ENCODE measurements around the gene NELL2.

The NELL2 gene

GRCh38 chr12:44795970-44796369 lies 80.1 kb downstream of the NELL2 start:
- H3K27me3 ChIP-seq (ENCODE audit: control insufficient read depth in 2 of 2, insufficient read depth in 2 of 2, low read length in 2 of 2): peaks cover 0 to 2% of the 10 kb centered on the region in 2 donors
- H3K36me3 ChIP-seq (ENCODE audit: control insufficient read depth in 2 of 2, insufficient read depth in 2 of 2, low read length in 2 of 2): no peaks in the 10 kb centered on the region
- H3K4me1 ChIP-seq (ENCODE audit: control insufficient read depth in 2 of 2, insufficient read depth in 2 of 2, low read length in 2 of 2): no peaks in the 10 kb centered on the region
- no peak overlapping the region for H3K27ac ChIP-seq (ENCODE audit: low read depth in 2 of 2, low read length in 2 of 2)
- no peaks in the 10 kb centered on the region for H3K9me3 ChIP-seq (ENCODE audit: control insufficient read depth in 2 of 2, low read length in 2 of 2)
- H3K4me3 ChIP-seq (ENCODE audit: low read length in 2 of 2): no peak overlapping the region
- no peak overlapping the region for H3K9ac ChIP-seq (ENCODE audit: low read depth in 1 of 2, low read length in 2 of 2)

- Histone ChIP-seq H3K9ac (ENCODE audit: low read depth in 1 of 2, low read length in 2 of 2) (no peak overlapping the region), H3K4me3 (ENCODE audit: low read length in 2 of 2) (no peak overlapping the region), H3K9me3 (ENCODE audit: control insufficient read depth in 2 of 2, low read length in 2 of 2) (no peaks in the 10 kb centered on the region), H3K4me1 (ENCODE audit: control insufficient read depth in 2 of 2, insufficient read depth in 2 of 2, low read length in 2 of 2) (no peaks in the 10 kb centered on the region), H3K27ac (ENCODE audit: low read depth in 2 of 2, low read length in 2 of 2) (no peak overlapping the region), H3K27me3 (ENCODE audit: control insufficient read depth in 2 of 2, insufficient read depth in 2 of 2, low read length in 2 of 2) (no peaks in the 10 kb centered on the region), H3K36me3 (ENCODE audit: control insufficient read depth in 2 of 2, insufficient read depth in 2 of 2, low read length in 2 of 2) (no peaks in the 10 kb centered on the region)
These were observed 87.4 kb downstream of the NELL2 start for GRCh38 chr12:44788731-44789130.

GRCh38 chr12:44780221-44780790 lies 95.8 kb downstream of the NELL2 start:
- Histone ChIP-seq H3K9me3 (ENCODE audit: control insufficient read depth in 2 of 2, low read length in 2 of 2) (no peaks in the 10 kb centered on the region), H3K27me3 (ENCODE audit: control insufficient read depth in 2 of 2, insufficient read depth in 2 of 2, low read length in 2 of 2) (no peaks in the 10 kb centered on the region), H3K27ac (ENCODE audit: low read depth in 2 of 2, low read length in 2 of 2) (no peak overlapping the region), H3K36me3 (ENCODE audit: control insufficient read depth in 2 of 2, insufficient read depth in 2 of 2, low read length in 2 of 2) (no peaks in the 10 kb centered on the region), H3K4me1 (ENCODE audit: control insufficient read depth in 2 of 2, insufficient read depth in 2 of 2, low read length in 2 of 2) (no peaks in the 10 kb centered on the region), H3K9ac (ENCODE audit: low read depth in 1 of 2, low read length in 2 of 2) (no peak overlapping the region), H3K4me3 (ENCODE audit: low read length in 2 of 2) (no peak overlapping the region)

GRCh38 chr12:44779766-44780165 lies 96.3 kb downstream of the NELL2 start:
- H3K36me3 ChIP-seq (ENCODE audit: control insufficient read depth in 2 of 2, insufficient read depth in 2 of 2, low read length in 2 of 2): no peaks in the 10 kb centered on the region
- no peaks in the 10 kb centered on the region for H3K4me1 ChIP-seq (ENCODE audit: control insufficient read depth in 2 of 2, insufficient read depth in 2 of 2, low read length in 2 of 2)
- no peak overlapping the region for H3K9ac ChIP-seq (ENCODE audit: low read depth in 1 of 2, low read length in 2 of 2)
- H3K27me3 ChIP-seq (ENCODE audit: control insufficient read depth in 2 of 2, insufficient read depth in 2 of 2, low read length in 2 of 2): no peaks in the 10 kb centered on the region
- H3K27ac ChIP-seq (ENCODE audit: low read depth in 2 of 2, low read length in 2 of 2): no peak overlapping the region
- H3K4me3 ChIP-seq (ENCODE audit: low read length in 2 of 2): no peak overlapping the region
- H3K9me3 ChIP-seq (ENCODE audit: control insufficient read depth in 2 of 2, low read length in 2 of 2): no peaks in the 10 kb centered on the region

- Histone ChIP-seq H3K36me3 (ENCODE audit: control insufficient read depth in 2 of 2, insufficient read depth in 2 of 2, low read length in 2 of 2) (no peaks in the 10 kb centered on the region), H3K27me3 (ENCODE audit: control insufficient read depth in 2 of 2, insufficient read depth in 2 of 2, low read length in 2 of 2) (no peaks in the 10 kb centered on the region), H3K4me3 (ENCODE audit: low read length in 2 of 2) (no peak overlapping the region), H3K9ac (ENCODE audit: low read depth in 1 of 2, low read length in 2 of 2) (no peak overlapping the region), H3K9me3 (ENCODE audit: control insufficient read depth in 2 of 2, low read length in 2 of 2) (no peaks in the 10 kb centered on the region), H3K4me1 (ENCODE audit: control insufficient read depth in 2 of 2, insufficient read depth in 2 of 2, low read length in 2 of 2) (no peaks in the 10 kb centered on the region), H3K27ac (ENCODE audit: low read depth in 2 of 2, low read length in 2 of 2) (no peak overlapping the region)
These were observed 97.3 kb downstream of the NELL2 start for GRCh38 chr12:44778863-44779262.

- Histone ChIP-seq H3K9me3 (ENCODE audit: control insufficient read depth in 2 of 2, low read length in 2 of 2) (no peaks in the 10 kb centered on the region), H3K36me3 (ENCODE audit: control insufficient read depth in 2 of 2, insufficient read depth in 2 of 2, low read length in 2 of 2) (no peaks in the 10 kb centered on the region), H3K9ac (ENCODE audit: low read depth in 1 of 2, low read length in 2 of 2) (no peak overlapping the region), H3K4me1 (ENCODE audit: control insufficient read depth in 2 of 2, insufficient read depth in 2 of 2, low read length in 2 of 2) (no peaks in the 10 kb centered on the region), H3K27me3 (ENCODE audit: control insufficient read depth in 2 of 2, insufficient read depth in 2 of 2, low read length in 2 of 2) (no peaks in the 10 kb centered on the region), H3K4me3 (ENCODE audit: low read length in 2 of 2) (no peak overlapping the region), H3K27ac (ENCODE audit: low read depth in 2 of 2, low read length in 2 of 2) (no peak overlapping the region)
These were observed 99.1 kb downstream of the NELL2 start for GRCh38 chr12:44777044-44777443.

- H3K27me3 ChIP-seq (ENCODE audit: control insufficient read depth in 2 of 2, insufficient read depth in 2 of 2, low read length in 2 of 2): no peaks in the 10 kb centered on the region
- no peak overlapping the region for H3K4me3 ChIP-seq (ENCODE audit: low read length in 2 of 2)
- H3K9me3 ChIP-seq (ENCODE audit: control insufficient read depth in 2 of 2, low read length in 2 of 2): no peaks in the 10 kb centered on the region
- H3K36me3 ChIP-seq (ENCODE audit: control insufficient read depth in 2 of 2, insufficient read depth in 2 of 2, low read length in 2 of 2): no peaks in the 10 kb centered on the region
- no peak overlapping the region for H3K27ac ChIP-seq (ENCODE audit: low read depth in 2 of 2, low read length in 2 of 2)
- H3K4me1 ChIP-seq (ENCODE audit: control insufficient read depth in 2 of 2, insufficient read depth in 2 of 2, low read length in 2 of 2): no peaks in the 10 kb centered on the region
- no peak overlapping the region for H3K9ac ChIP-seq (ENCODE audit: low read depth in 1 of 2, low read length in 2 of 2)
These were observed 100.2 kb downstream of the NELL2 start for GRCh38 chr12:44775901-44776300.

- Histone ChIP-seq H3K27ac (ENCODE audit: low read depth in 2 of 2, low read length in 2 of 2) (no peak overlapping the region), H3K4me3 (ENCODE audit: low read length in 2 of 2) (no peak overlapping the region), H3K36me3 (ENCODE audit: control insufficient read depth in 2 of 2, insufficient read depth in 2 of 2, low read length in 2 of 2) (no peaks in the 10 kb centered on the region), H3K9ac (ENCODE audit: low read depth in 1 of 2, low read length in 2 of 2) (no peak overlapping the region), H3K27me3 (ENCODE audit: control insufficient read depth in 2 of 2, insufficient read depth in 2 of 2, low read length in 2 of 2) (no peaks in the 10 kb centered on the region), H3K9me3 (ENCODE audit: control insufficient read depth in 2 of 2, low read length in 2 of 2) (no peaks in the 10 kb centered on the region), H3K4me1 (ENCODE audit: control insufficient read depth in 2 of 2, insufficient read depth in 2 of 2, low read length in 2 of 2) (no peaks in the 10 kb centered on the region)
These were observed 101.2 kb downstream of the NELL2 start for GRCh38 chr12:44774815-44775411.

GRCh38 chr12:44771485-44772021 lies 104.6 kb downstream of the NELL2 start:
- no peaks in the 10 kb centered on the region for H3K9me3 ChIP-seq (ENCODE audit: control insufficient read depth in 2 of 2, low read length in 2 of 2)
- no peaks in the 10 kb centered on the region for H3K4me1 ChIP-seq (ENCODE audit: control insufficient read depth in 2 of 2, insufficient read depth in 2 of 2, low read length in 2 of 2)
- no peaks in the 10 kb centered on the region for H3K36me3 ChIP-seq (ENCODE audit: control insufficient read depth in 2 of 2, insufficient read depth in 2 of 2, low read length in 2 of 2)
- no peaks in the 10 kb centered on the region for H3K27me3 ChIP-seq (ENCODE audit: control insufficient read depth in 2 of 2, insufficient read depth in 2 of 2, low read length in 2 of 2)
- H3K4me3 ChIP-seq (ENCODE audit: low read length in 2 of 2): no peak overlapping the region
- H3K27ac ChIP-seq (ENCODE audit: low read depth in 2 of 2, low read length in 2 of 2): no peak overlapping the region
- H3K9ac ChIP-seq (ENCODE audit: low read depth in 1 of 2, low read length in 2 of 2): no peak overlapping the region

GRCh38 chr12:44765796-44766195 lies 110.3 kb downstream of the NELL2 start:
- H3K9me3 ChIP-seq (ENCODE audit: control insufficient read depth in 2 of 2, low read length in 2 of 2): no peaks in the 10 kb centered on the region
- H3K27ac ChIP-seq (ENCODE audit: low read depth in 2 of 2, low read length in 2 of 2): no peak overlapping the region
- no peak overlapping the region for H3K4me3 ChIP-seq (ENCODE audit: low read length in 2 of 2)
- no peaks in the 10 kb centered on the region for H3K4me1 ChIP-seq (ENCODE audit: control insufficient read depth in 2 of 2, insufficient read depth in 2 of 2, low read length in 2 of 2)
- no peak overlapping the region for H3K9ac ChIP-seq (ENCODE audit: low read depth in 1 of 2, low read length in 2 of 2)
- no peaks in the 10 kb centered on the region for H3K27me3 ChIP-seq (ENCODE audit: control insufficient read depth in 2 of 2, insufficient read depth in 2 of 2, low read length in 2 of 2)
- H3K36me3 ChIP-seq (ENCODE audit: control insufficient read depth in 2 of 2, insufficient read depth in 2 of 2, low read length in 2 of 2): no peaks in the 10 kb centered on the region

Measured in mucosa of rectum (tissue), 2 donors.